ENCODE results near the gene CH25H.

GRCh38 chr10:89238956-89239644, 32.0 kb upstream of the CH25H start:
- TF ChIP-seq EP300 (IDR thresholded peaks at IDR 0.05; ENCODE audit: borderline replicate concordance) (no peak), REST (IDR thresholded peaks at IDR 0.05; ENCODE audit: low read depth) (no peak), CREB1 (IDR thresholded peaks at IDR 0.05; ENCODE audit: low read depth) (no peak), TEAD4 (IDR thresholded peaks at IDR 0.05) (no peak), TAF1 (IDR thresholded peaks at IDR 0.05; ENCODE audit: low read depth) (no peak), USF1 (IDR thresholded peaks at IDR 0.05) (no peak), EGR1 (IDR thresholded peaks at IDR 0.05) (no peak), RAD21 (IDR thresholded peaks at IDR 0.05; ENCODE audit: low read depth) (no peak), NFIC (IDR thresholded peaks at IDR 0.05) (no peak), YY1 (IDR thresholded peaks at IDR 0.05; ENCODE audit: low read depth) (no peak), CEBPB (IDR thresholded peaks at IDR 0.05) (no peak), TCF12 (IDR thresholded peaks at IDR 0.05; ENCODE audit: low read depth) (no peak), FOXM1 (IDR thresholded peaks at IDR 0.05; ENCODE audit: borderline replicate concordance, low read depth) (no peak), MAX (IDR thresholded peaks at IDR 0.05) (no peak)
